GM18520 (cell line): ENCODE results near the gene TUBA1A.
"Not testable (repeated sequence)": the region's sequence is repeated elsewhere in the genome, so short reads cannot be mapped to it uniquely, and the experiment has no call there.

ENCODE experiments used
- ATAC-seq: cut with Tn5 transposase; IDR thresholded peaks from one replicate; pipeline ENCODE4 v1.9.1; 2021; ENCODE audit not compliant: unreplicated experiment

Gene TUBA1A

GRCh38 chr12:49160399-49160798 lies 28.5 kb downstream of the TUBA1A start:
- no peak for ATAC-seq

DNA sequence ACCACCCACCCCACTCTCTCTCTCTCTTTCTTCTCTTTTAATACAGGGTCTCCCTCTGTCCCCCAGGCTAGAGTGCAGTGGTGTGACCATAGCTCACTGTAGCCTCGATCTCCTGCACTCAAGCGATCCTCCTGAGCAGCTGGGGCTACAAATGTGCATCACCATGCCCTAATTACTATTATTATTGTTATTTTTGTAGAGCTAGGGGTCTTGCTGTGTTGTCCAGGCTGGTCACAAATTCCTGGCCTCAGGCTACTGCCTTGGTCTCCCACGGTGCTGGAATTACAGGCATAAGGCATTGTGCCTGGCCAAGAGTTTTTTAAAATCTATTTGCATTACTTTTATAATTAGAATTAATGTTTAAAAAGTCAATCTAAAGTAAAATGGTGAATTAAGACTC lies 34.7 kb downstream of the TUBA1A start:
- no peak for ATAC-seq

DNA sequence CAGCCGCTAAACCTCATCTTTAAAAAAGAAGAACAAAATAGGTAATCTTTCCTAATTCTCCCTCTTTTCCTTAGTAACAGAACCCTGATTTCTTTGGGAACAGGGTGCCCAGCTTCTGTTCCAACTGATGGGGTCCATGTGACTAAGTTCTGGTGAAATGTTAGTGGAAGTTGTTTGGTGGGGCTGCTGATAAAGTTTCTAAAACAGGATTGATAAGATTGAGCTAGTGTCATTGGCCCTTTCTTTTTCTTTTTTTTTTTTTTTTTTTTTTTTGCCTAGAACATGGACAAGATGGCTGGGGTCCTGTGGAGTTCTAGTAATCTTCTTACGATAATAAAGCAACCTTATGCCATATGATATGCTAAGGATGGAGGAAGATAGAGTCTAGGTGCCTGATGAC lies 41.5 kb downstream of the TUBA1A start:
- ATAC-seq, result no peak

GRCh38 chr12:49146406-49146805 lies 42.5 kb downstream of the TUBA1A start:
- no peak for ATAC-seq

GRCh38 chr12:49144384-49144783 lies 44.5 kb downstream of the TUBA1A start:
- ATAC-seq, result no peak

GRCh38 chr12:49138999-49139398 lies 49.9 kb downstream of the TUBA1A start:
- no peak for ATAC-seq

- no peak for ATAC-seq
Measured at GRCh38 chr12:49138587-49138986, 50.3 kb downstream of the TUBA1A start.

DNA sequence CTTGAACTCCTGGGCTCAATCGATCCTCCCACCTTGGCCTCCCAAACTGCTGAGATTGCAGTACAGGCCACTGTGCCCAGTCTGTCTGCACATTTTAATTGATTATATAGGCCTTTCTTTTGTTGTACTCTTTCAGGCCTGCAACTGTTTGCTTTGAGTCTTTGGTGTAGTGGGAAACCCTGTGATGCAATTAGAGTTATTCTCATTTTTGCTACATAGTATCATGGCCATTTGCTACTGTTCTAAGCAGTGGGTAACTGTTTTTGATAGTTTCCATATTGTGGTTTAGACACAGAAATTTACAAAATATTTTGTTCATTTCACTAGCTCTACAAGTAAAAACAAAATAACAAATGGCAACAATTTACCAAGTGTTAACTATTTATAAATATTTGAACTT lies 51.4 kb downstream of the TUBA1A start:
- no peak for ATAC-seq

DNA sequence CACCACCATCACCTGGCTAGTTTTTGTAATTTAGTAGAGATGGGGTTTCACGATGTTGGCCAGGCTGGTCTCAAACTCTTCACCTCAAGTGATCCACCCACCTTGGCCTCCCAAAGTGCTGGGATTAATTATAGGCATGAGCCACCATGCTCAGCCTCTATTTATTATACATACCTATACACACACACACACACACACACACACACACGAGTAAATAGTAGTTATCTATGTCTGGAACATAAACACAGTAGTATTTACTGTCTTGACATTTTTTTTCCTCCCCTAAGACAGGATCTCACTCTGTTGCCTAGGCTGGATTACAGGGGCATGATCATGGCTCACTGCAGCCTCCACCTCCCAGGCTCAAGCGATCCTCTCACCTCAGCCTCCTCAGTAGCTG lies 51.9 kb downstream of the TUBA1A start:
- not testable (repeated sequence) for ATAC-seq
